ENCODE results near the gene IL24.
A peak's percentile ranks its signal among the peaks of the same experiment; 100 is the strongest.
"Not testable (repeated sequence)": the region's sequence is repeated elsewhere in the genome, so short reads cannot be mapped to it uniquely, and the experiment has no call there.

Gene IL24, protein sequence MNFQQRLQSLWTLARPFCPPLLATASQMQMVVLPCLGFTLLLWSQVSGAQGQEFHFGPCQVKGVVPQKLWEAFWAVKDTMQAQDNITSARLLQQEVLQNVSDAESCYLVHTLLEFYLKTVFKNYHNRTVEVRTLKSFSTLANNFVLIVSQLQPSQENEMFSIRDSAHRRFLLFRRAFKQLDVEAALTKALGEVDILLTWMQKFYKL

DNA sequence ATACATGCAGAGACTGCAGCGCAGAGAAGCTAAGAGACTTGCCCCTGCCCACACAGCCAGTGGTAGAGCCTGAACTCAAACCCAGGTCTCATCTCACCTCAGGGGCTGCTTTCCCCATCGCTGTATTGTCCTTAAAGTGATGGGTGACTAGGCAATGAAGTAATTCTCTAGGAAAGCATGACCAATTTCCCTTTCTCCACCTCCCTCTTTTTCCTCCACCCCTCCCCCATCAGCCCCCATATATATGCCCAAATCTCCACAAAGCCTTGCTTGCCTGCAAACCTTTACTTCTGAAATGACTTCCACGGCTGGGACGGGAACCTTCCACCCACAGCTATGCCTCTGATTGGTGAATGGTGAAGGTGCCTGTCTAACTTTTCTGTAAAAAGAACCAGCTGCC is at the start of gene IL24:
IL24 (plus strand) TSS at position 269 of the 400 bp plus-strand sequence. CDS start 390 bp downstream, outside the sequence.
- DNase-seq, result no peak

DNA sequence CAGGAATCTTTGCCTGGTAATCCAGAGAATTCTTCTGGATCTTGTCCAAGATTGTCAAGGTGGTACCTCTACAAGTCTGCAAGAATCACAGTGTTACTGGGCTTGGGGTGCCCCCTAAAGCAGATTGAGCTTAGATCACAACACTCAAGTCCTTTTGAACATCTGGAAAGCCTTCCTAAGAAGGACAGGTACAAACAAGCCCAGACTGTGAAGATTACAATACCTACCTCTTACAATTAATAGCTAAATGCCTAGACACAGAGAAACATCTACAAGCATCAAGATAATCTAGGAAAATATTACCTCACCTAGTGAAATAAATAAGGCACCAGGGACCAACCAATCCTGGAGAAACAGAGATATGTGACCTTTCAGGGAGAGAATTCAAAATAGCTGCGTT is 49.3 kb upstream of the IL24 start:
- DNase-seq, result no peak

DNA sequence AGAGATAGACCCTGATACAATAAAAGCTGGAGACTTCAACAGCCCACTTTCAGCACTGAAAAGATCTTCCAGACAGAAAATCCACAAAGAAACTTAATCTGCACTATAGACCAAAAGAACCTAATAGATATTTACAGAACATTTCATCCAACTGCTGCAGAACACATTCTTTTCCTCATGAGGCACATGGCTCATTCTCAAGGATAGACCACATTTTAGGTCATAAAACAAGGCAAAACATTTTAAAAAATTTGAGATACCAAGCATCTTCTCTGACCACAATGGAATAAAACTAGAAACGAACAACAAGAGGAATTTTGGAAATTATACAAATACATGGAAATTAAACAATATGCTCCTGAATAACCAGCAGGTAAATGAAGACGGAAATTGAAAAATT is 46.8 kb upstream of the IL24 start:
- no peak for DNase-seq

DNA sequence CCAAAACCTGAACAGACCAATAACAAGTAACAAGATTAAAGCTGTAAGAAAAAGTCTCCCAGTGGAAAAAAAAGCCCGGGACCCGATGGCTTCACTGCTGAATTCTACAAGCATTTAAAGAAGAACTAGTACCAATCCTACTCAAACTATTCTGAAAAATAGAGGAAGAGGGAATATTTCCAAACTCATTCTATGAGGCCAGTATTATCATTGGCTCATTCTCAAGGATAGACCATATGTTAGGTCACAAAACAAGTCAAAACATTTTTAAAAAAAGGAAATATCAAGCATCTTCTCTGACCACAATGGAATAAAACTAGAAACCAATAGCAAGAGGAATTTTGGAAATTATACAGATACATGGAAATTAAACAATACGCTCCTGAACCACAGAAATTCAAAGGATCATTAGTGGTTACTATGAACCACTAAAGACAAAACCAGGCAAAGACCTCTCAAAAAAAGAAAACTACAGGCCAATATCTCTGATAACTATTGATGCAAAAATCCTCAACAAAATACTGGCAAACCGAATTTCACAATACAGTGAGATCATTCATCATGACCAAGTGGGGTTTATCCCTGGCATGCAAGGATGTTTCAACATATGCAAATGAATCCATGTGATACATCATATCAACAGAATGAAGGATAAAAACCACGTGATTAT is 45.8 kb upstream of the IL24 start:
- DNase-seq, result no peak

DNA sequence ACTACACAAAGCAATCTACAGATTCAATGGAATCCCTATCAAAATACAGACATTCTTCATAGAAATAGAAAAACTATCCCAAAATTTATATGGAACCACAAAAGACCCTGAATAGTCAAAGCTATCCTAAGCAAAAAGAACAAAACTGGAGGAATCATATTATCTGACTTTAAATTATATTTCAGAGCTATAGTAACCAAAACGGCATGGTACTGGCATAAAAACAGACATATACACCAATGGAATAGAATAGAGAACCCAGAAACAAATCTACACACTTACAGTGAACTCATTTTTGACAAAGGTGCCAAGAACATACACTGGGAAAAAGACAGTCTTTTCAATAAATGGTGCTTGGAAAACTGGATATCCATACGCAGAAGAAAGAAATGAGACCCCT is 44.6 kb upstream of the IL24 start:
- not testable (repeated sequence) for DNase-seq

DNA sequence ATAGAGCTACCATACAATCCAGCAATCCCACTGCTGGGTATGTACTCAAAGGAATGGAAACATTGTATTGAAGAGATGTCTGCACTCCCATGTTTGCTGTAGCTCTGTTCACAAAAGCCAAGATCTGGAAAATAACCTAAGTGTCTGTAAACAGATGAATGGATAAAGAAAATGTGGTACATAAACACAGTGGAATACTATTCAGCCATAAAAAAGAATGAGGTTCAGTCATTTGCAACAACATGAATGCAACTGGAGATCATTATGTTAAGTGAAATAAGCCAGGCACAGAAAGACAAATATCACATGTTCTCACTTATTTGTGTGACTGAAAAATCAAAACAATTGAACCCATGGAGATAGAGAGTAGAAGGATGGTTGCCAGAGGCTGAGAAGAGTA is 43.5 kb upstream of the IL24 start:
- DNase-seq, result not testable (repeated sequence)

DNA sequence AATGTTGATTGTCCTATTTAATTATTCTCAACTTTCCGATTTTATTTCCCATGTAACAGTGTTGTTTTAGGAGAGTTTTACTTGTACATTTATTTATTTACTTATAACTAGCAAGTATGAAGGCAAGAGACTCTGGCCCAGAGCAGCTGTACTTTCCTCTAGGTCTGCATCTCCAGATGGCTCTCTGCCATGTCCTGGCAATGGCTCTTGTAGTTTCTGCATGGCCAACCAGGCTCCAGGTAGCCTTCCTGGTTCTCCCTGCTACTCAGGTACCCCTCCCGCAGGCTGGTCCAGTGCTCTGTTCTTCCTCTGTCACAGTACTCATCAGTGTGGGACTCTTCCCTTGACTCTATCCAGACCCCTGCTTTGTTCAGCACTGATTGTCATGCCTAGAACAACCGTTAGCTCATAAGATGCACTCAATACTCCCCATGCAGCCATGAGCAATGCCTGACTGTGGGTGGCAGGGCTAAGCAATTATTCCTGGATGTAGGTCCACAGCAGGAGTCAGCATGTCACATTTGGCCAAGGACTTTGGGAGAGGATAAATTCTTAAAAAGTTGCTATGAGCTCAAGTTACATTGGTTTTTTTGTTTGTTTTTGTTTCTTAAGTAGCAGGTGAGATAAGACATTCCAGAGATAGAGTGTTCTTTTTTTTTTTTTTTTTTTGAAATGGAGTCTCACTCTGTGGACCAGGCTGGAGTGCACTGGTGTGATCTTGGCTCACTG is 42.7 kb upstream of the IL24 start:
- no peak for DNase-seq

DNA sequence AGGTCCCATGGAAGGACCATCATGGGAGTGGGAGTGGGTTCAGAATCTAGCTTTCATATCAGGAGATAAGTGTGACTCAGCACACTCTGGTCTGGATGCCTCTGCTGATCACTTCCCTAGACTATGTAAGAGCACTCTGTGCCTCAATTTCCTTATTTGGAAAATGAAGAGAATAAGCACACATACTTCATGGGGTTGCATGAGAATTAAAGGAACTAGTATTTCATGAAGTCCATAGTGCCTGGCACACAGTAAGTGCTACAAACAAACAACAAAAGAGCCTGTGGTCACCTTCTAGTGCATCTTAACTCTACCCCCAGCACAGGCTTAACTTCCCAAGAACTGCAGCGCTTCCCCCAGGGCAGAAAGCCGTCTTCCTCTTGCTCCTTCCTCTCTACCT is 41.4 kb upstream of the IL24 start:
- no peak for DNase-seq

DNA sequence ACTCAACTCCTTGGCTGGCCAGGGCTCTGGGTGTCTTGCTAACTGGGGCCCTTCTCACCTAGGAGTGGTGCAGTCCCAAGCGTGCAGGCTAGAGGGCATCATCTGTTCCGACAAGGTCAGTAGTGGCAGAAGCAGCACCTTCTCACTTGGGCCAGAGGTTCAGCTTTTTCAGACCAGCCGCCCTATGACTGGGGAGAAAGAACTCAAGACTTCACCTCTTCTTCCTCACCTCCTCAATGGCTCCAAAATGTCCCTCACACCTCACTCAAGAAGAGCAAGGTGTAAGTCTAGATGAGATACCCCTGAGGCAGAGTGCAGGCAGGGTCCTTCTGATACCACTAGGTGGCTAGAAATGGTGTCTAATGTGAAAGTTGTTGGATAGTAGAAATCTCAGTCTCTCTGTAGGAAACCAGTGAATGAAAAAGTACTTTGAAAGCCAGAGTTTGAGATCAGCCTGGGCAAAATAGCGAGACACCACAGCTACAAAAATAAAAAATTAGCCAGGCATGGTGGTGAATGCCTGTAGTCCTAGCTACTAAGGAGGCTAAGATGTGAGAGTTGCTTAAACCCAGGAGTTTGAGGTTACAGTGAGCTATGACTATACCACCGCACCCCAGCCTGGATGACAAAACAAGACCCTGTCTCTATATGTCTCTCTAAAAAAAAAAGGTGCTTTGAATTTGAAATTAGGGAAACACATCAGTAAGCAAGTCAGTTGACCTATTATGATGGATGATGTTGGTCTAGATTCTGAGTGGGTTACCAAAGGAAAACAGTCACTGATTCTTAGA is 40.4 kb upstream of the IL24 start:
- DNase-seq, result peak; percentile 30

DNA sequence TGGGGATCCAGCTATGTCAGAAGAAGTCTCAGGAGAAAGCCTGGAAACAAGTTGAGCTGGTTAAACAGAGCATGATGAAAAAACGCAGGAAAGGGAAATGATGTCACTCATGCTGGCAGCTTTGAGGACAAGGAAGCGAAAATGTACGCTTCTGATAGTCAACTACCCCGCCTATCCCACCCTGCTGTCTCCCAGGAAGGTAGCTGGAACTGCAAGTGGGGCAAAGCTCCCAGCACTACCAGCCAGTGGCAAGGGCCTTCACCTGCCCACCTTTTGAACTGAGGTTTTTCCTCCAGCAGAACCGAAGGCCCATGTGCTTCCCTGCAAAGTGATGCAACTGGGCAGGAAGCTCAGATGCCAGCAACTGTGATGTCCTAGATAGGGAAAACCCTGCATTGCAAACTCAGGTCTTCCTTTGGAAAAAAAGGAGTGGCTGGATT is 38.1 kb upstream of the IL24 start:
- DNase-seq, result peak; percentile 13

DNA sequence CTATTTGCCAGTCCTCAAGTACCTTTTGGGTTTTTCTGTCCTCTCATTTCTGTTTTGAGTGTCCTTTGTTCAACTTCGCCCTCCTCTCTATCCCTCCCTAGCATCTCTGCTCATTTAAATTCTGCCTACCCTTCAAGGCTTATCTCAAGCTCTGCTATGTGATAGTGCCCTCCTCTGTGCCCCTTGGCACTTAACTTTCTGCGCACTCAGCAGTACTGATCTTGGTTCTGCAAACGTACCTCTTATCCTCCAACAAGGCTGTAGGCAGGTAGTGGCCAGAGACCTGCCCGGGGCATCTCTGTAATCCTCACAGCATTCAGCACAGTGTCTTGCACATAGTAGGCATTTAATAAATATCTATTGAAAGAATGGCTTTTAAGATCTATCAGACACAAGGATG is 37.1 kb upstream of the IL24 start:
- DNase-seq, result no peak

DNA sequence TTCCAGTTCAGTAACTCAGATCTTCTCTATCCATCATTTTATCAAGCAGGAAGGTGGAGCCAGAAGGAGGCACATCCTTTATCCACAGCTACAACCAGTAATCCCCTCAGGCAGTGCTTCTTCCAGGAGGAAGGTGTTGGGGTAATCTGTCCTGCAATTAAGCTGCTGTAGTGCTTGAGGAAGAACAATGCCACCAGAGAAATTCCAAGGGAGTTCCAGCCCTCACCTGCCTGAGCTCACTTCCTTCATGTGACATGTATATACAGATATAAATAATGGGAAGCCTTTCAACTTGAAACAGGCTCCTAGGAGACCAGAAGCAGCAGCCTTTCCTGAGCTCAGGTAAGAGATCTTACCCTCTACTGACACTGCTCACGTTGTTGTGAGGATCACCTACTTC is 34.0 kb upstream of the IL24 start:
- no peak for DNase-seq

DNA sequence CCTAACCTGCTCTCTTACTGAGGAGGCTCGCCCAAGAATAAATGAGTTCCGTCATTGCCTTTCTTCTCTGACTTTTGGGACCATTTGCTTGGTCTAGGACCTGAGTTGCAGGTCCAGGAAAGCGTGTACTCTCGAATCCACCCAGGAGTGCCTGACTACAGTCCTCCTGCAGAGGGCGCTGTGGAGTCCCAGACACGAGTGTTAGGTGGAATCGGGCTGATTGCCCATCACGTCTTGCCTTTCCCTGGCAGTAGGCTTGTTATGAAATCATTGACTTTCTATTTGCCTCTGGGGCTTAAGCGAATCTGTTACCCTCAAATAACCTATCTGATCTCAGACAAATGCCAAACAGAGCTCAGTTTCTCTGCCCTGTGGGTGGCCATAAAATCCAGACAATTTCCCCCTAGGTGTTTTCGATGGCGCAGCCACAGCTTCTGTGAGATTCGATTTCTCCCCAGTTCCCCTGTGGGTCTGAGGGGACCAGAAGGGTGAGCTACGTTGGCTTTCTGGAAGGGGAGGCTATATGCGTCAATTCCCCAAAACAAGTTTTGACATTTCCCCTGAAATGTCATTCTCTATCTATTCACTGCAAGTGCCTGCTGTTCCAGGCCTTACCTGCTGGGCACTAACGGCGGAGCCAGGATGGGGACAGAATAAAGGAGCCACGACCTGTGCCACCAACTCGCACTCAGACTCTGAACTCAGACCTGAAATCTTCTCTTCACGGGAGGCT is 32.1 kb upstream of the IL24 start, which contains the start of gene IL20:
IL20 (plus strand) TSS at position 685 of the 733 bp plus-strand sequence. CDS start 230 bp downstream, outside the sequence.
- peak; percentile 83 for DNase-seq

DNA sequence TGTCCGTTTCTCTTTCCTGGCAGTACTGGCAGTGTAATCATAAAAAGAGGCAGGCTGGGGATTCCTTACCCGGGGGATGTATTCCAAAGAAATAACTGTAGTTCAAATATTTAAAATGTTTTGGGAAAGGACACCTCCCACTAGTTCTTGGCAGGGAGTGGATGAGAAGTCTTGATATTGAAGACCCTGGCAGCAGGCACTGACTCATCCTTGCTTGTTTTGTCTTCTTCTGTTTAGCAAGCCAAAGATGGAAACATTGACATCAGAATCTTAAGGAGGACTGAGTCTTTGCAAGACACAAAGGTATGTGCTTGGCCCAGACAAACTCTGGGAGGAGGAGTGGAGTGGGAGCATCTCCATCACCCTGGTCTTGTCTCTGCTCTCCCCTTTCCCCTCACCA is 31.2 kb upstream of the IL24 start:
- DNase-seq, result no peak

DNA sequence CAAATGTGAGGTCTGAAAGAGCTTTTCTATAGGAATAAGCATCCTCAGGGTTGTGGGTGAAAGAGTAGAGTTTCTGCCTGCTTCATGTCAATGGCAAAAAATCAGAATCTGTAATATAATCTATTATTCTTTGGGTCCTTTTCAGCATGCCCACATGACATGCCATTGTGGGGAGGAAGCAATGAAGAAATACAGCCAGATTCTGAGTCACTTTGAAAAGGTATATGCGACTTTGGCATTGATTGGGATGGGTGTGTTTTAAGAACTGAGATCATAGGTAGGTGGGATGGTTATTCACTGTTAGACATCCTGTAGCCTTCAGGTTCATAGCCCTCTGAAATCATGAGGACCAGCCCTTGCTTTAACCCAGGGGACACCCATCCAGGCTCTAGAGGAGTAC is 30.0 kb upstream of the IL24 start:
- DNase-seq, result no peak

DNA sequence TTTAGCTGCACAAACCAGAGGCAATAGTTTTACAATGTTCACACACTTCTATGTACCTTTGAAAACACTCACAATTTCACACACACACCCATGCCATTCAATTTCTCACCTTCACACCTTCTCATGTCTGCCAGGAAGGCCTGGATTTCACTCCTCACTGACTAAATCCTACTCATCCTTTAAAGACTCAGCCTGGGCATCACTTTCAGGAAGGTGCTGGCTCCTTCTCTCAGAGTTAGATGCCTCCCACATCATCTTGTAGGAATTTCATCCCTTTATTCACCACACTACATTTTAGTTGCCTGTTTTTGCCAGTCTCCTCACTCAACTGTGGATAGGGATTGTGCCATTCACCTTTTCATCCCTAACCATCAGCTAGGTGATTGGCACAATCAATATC is 29.5 kb upstream of the IL24 start:
- no peak for DNase-seq

DNA sequence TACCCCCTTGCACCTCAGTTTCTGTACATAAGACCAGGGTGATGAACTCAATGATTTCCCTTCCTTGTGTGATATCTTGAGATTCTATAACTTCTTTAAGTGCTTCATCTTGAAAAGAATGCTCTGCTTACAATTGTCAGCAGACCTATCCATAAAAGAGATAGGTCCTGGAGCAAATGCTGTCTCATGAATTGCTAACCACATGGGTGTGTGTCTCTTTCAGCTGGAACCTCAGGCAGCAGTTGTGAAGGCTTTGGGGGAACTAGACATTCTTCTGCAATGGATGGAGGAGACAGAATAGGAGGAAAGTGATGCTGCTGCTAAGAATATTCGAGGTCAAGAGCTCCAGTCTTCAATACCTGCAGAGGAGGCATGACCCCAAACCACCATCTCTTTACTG is 29.0 kb upstream of the IL24 start:
- DNase-seq, result no peak

DNA sequence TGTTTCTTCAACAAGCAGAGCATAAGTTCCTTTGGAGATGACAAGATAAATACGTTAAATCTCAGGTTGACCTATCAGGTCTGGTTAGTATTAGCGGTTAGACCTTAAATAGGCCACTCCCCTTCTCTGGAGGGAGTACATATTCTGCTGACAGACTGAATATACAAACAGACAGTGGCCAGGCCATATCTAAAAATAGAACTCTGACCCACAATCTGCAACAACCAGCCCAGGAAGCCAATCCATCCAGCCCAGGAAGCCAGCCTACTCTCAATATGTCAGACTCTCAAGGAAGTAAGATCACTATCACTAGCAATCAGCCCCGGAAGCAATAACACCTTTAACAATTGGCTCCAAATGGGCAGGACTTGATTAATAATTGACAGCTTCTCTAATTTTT is 25.1 kb upstream of the IL24 start:
- no peak for DNase-seq

DNA sequence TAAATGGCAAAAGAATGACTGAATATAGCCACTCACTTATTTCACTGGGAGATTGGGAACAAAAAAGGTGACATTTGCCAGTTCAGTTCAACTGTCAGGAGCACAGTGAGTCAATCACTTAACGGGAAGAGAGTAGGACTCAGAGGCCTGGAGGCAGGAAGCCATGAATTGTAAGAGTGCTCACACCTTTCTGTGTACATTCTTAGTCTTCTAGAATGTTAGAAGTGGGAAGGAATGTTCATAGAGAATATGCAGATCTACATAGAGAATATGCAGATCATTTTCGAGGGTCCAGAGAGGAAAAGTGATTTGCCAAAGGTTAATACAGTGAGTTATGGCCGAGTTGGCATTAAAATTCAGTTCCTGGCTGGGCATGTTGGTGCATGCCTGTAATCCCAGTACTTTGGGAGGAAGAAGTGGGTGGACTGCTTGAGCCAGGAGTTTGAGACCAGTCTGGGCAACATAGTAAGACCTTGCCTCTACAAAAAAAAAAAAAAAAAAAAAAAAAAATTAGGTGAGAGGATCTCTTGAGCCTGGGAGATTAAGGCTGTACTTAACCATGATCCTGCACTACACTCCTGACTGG is 23.5 kb upstream of the IL24 start:
- no peak for DNase-seq

DNA sequence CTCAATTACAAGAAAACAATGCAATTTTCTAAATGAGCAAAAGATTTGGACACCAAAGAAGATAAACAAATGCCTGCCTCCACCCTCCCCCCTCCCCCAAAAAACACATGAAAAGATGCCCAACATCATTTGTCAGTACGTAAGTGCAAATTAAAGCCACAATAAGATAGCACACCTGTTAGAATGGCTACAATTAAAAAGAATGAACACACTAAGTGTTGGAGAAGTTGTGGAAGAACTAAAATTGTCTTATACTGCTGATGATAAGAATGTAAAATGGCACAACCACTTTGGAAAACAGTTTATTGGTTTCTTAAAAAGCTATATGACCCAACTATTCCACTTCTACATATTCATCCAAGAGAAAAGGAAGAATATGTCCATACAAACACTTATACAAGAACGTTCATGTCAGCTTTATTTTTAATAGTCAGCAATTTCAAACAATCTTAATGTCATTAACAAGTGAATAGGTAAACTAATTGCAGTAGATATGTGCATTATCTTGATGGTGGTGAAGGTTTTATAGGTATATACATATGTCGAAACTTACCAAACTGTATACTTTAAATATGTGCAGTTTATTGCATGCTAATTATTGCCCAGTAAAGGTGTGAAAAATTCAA is 21.4 kb upstream of the IL24 start:
- no peak for DNase-seq

DNA sequence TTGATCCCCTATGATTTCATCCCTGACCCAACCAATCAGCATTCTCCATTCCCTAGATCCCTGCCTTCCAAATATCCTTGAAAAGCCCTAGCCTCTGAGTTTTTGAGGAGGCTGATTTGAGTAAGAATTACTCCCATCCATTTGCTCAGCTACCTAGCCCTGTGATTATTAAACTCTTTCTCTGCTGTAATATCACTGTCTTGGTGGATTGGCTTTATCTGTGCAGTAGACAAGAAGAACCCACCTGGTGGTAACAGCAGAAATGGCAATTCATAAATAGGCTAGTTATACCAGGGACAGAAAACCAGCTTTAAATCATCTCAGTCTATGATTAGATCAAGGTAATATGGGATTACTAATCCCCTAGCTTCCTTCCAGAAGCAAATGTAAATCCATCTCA is 18.8 kb upstream of the IL24 start:
- no peak for DNase-seq

DNA sequence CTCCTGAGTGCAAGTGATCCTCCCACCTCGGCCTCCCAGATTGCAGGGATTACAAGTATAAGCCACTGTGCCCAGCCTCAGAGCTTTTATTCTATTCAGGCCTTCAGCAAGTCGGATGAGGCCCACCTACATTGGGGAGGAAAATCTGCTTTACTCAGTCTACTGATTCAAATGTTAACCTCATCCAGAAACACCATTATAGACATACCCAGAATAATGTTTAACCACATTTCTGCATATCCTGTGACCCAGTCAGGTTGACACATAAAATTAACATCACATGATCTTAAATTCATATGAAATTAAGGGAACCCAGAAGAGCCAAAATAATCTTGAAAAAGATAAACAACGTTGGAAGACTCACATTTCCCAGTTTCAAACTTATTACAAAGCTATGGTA is 16.9 kb upstream of the IL24 start:
- no peak for DNase-seq
